GM19193 (cell line): Measurements from ENCODE around the gene CLUH.

Experiments used
- POLR2A ChIP-seq: IDR thresholded peaks from 4 replicates; pipeline ENCODE4 v1.6.1; 2011; ENCODE audit not compliant: insufficient read depth, insufficient read length; ENCODE audit errors: extremely low read depth

CLUH gene, protein sequence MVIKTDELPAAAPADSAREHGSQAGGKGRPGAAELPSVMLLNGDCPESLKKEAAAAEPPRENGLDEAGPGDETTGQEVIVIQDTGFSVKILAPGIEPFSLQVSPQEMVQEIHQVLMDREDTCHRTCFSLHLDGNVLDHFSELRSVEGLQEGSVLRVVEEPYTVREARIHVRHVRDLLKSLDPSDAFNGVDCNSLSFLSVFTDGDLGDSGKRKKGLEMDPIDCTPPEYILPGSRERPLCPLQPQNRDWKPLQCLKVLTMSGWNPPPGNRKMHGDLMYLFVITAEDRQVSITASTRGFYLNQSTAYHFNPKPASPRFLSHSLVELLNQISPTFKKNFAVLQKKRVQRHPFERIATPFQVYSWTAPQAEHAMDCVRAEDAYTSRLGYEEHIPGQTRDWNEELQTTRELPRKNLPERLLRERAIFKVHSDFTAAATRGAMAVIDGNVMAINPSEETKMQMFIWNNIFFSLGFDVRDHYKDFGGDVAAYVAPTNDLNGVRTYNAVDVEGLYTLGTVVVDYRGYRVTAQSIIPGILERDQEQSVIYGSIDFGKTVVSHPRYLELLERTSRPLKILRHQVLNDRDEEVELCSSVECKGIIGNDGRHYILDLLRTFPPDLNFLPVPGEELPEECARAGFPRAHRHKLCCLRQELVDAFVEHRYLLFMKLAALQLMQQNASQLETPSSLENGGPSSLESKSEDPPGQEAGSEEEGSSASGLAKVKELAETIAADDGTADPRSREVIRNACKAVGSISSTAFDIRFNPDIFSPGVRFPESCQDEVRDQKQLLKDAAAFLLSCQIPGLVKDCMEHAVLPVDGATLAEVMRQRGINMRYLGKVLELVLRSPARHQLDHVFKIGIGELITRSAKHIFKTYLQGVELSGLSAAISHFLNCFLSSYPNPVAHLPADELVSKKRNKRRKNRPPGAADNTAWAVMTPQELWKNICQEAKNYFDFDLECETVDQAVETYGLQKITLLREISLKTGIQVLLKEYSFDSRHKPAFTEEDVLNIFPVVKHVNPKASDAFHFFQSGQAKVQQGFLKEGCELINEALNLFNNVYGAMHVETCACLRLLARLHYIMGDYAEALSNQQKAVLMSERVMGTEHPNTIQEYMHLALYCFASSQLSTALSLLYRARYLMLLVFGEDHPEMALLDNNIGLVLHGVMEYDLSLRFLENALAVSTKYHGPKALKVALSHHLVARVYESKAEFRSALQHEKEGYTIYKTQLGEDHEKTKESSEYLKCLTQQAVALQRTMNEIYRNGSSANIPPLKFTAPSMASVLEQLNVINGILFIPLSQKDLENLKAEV (N-terminal part only)

DNA sequence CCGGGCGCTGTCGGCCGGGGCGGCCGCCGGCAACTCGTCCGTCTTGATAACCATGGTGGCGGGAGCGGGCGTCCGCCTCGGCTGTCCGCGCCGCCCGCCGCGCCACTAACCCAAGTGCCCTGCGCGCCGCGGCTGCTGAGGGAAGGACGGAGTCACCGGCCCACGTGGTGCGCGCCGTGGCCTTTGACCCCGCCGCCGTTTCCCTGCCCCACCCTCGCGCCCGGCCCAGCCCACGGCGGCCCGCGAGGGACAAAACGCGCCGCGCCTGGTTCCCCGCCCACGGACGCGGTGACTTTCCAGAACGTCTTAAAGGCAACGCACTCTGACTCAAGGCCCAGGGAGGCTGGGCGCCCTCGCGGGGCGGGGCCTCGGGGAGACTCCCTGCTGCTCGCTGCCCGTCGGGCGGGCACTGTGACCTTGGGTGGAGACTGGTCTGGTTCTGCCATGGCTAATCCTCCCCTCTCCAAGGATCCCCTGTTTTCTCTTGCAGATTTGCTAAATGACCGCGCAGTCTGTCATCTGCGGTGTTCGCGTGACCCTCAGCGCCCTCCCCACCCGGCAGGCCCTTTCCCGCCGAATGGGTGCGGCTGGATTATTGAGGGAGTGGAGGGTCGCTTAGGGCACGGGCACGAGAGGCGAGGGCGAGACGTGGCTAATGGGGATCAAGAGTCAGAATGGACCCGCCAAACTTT, at the start of gene CLUH:
TSS of gene CLUH (minus strand) at position 157 of the 692 bp plus-strand sequence. CDS start at position 54, 103 bp downstream.
- peak; percentile 84 for TF ChIP-seq POLR2A

DNA sequence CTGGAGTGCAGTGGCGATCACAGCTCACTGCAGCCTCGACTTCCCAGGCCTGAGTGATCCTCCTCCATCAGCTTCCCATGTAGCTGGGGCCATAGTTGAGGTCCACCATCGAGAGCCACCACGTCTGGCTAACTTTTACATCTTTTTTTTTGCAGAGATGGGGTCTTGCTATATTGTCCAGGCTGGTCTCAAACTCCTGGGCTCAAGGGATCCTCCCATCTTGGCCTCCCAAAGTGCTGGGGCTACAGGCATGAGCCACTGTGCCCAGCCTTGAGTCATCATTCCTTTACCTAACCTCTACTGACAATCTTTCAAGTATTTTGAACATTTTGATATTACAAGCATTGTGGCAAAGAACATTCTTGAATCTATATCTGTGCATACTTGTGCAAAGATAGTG, 47.3 kb upstream of the CLUH start:
- no peak for TF ChIP-seq POLR2A

DNA sequence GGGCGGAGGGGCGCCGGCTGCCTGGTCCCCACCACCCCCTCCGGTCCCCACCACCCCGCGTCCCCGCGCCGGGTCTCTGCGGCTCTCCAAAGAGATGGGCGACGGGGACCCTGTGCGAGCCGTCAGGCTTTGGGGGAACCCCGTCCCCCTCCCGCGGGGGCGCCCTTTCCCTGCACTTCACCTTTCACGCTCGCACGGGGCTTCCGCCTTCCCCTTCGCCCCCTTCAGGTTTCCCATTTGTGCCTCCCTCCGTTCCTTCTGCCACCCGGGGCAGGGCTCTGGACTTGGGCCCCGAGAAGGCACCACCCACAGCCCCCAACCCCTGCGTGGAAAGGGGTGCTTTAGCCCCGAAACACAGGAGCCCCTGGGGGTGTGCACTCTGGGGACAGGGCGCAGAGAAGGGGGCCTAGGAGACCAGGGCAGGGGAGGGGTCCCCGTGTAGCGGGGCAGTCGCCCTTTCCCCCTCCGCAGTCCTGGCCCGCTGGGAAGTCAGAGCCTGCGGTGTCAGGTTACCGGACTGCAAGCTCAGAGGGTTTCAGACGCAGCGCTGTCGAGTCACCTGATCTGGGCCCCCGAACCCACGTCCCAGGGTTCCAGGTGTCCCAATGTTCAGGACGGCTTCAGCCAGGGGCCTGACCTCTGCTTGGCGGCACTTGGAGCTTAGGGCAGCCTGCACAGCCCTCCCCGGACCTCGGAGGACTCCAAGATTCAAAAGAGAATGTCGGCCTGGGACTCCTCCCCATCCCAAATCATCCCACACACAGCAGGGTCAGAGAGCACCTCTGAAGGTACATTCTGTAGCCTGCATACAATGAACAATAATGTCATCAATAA, 44.5 kb upstream of the CLUH start:
- no peak for TF ChIP-seq POLR2A

DNA sequence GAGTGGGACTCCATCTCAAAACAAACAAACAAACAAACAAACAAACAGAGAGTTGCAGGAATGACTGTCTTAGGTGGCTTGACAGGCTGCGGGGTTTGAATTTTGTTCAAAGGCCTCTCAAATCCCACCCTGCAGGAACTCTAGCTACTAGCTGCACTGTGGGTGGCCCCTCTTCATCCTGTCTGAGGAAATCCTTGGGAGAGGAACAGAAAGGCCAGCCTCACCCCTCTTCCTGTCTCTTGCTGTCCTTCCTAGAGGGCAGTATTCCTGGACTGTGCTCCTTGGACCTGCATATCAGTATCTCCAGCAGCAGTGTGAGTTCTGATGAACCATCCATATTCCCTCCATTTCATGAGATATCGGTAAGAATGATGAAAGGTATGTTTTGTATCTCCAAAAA, 39.9 kb upstream of the CLUH start:
- no peak for TF ChIP-seq POLR2A

DNA sequence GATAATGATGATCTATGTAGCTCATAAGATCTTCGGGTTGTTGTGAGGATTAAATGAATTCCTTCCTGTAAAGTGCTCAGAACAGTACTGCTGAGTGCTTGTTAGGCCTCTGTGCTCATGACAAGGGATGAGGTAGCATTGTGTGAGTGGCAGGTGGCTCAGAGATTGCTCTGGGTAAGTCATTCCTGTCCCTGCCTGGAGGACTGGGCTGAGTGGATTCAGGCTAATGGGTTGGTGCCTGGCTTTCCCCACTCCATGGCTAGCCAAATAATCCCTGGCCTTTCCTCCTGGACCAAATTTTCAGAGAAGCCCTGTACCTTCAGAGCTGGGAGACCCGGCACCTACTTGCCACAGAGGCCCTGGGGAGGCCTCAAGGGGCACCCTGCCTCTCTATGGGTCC, 39.2 kb upstream of the CLUH start:
- no peak for TF ChIP-seq POLR2A

DNA sequence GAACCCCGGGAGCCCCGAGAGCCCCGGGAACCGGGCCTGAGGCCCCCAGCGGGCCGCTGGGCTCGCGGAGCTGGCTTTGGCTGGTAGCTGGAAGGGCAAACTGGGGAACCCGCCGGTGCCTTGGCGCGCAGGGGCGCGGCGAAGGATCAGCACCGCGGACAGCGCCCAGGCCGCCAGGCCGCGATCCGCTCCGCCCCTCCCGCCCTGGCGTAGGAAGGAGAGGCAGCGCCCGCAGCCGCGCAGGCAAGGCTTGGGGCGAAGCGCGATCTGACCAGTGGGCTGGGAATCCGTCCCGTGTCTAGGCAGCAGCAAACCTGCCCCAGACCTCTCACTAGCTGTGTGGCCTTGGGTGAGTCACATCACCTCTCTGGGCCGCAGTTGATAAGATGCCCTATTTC, 38.2 kb upstream of the CLUH start:
- no peak for TF ChIP-seq POLR2A

DNA sequence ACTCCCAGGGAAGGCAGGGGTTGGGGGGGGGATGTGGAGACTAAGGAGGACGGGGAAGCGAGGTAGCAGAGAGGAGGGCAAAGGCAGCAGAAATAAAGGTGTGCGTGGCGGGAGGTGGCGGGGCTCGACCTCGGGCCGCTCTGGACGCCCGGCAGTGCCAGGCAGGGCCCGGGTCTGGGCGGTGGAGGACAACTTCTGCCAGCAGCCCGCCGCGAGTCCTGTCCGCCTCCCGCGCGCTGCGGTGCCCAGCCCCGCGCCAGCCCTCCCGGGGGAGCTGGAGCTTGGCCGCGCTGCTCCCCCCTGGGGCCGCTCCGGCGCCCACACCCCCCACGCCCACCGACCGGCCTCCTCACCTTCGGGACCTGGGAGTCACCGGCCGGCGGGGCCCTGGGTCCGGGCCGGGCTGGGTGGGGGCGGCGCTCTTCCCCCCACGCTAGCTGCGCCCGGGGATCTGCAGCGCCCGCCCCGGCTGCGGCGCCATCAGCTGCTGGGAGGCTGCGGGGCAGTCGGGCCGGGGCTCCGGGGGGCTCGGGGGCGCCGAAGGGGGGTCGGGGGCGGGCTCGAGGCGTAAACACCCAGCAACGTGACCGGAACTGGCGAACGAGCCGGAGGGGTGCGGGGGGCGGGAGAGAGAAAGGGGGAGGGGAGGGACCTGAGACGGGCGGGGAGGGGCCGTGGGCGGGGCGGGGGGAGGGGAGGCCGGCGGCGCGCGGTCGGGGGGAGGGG, 37.7 kb upstream of the CLUH start, which contains the start of gene CCDC92B:
TSS of gene CCDC92B (minus strand) at position 595 of the 726 bp plus-strand sequence. CDS start 14,507 bp downstream, outside the sequence.
- no peak for TF ChIP-seq POLR2A

DNA sequence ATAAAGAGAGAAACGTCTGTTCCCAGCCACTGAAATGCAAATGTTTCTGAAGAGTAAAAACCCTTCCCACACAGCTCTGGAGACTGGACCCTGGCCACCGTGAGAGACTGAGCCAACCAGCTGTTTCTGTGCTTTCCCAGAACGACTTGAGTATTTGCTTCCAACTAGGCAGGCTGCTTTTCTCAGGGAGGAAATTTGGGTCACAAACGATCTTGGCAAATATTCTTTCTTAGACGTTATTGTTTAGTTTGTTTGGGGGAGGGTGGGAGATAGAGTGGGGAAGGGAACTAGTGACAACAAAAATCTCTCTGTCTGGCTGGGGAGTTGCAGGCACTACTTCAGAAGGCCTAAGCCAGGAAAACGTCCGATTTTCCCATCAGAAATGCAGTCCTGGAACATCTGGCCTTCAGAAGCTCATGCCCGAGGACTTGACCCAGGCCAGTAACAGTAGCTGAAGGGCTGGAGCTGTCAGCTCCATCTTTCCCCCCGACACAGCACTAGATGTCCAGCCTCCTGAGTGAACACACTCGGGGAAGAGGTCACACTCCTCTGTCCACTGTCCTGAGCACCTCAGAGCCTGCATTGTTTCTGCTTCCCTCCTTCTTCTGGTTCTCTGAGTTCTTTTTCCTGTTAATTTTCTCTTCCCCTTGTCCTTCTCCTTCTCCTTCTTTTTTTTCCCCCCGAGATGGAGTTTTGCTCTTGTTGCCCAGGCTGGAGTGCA, 33.9 kb upstream of the CLUH start:
- no peak for TF ChIP-seq POLR2A

DNA sequence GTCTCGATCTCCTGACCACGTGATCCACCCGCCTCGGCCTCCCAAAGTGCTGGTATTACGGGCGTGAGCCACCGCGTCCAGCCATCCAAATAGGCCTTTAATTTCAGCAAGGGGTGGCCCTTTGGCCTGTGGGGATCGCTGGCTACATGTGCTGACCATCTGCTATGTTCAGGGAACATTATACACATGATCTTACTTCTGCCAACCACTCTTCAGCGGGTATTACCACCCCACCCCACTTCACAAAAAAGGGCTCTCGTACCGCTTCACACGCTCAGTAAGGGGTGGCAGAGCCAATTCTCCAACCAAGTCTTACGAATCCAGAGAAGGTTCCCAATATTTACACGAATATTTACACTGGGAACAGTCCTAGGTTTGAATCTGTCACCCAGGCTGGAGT, 26.1 kb upstream of the CLUH start:
- no peak for TF ChIP-seq POLR2A

DNA sequence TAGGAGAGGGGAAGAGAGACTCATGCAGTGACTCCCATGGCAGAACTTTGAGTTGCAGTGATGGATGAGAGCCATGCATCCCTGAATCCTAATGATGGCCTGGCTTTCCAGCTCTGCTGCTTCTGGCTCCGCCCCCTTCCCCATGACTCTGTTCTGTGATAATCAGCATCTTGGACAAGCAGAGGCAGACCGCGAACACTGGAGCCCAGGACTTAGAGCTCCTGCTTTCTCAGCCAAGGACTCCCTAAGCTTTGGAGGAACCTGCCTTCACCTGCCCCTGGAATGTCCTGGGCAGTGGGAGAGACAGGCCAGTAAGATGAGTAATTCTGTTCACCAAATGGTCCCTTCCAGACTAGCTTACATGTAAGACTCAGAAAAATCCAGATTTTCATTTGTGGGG, 25.4 kb upstream of the CLUH start:
- no peak for TF ChIP-seq POLR2A

DNA sequence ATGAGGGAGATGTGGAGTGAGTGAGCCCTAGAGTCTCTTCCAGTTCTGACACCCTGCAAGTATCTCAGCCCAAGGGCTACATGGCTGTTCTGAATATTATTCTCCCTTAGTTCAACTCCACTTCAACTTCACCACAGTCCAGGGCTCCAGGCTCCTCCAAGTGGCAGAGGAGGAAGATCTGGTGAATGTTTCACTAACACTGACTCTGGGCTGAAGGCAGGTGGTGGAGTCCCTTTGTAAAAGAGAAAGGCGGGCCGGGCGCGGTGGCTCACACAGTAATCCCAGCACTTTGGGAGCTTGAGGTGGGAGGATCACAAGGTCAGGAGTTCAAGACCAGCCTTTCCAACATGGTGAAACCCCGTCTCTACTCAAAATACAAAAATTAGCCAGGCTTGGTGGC, 24.3 kb upstream of the CLUH start:
- no peak for TF ChIP-seq POLR2A

DNA sequence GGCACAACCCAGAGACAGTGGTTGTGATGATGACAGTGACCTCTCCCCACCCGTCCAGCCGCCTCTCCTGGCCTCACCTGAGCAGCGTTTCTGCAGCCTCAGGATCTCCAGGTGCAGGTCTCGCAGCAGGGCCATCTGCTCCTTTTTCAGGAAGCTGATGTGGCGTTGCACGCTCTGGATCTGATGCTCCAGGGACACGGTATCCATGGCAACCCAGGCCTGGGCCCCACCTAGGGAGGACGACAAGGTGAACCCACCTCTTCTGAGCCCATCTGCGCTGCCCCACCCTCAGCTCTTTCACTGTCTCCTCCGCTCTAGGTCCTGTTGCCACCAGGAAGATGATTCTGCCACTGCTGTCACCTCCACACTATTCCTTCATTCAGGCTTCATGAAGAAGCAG, 23.4 kb upstream of the CLUH start:
- TF ChIP-seq POLR2A, result no peak
